WTC11 (cell line): Measurements from ENCODE around the gene WLS. TPM values are rescaled to one million over a fixed set of nuclear protein-coding genes. Genes with fewer than 3 reads are reported as not detected.

Source experiments
- ATAC-seq: fragments of 200-7000 bp; cut with Tn5 transposase; 2 replicates; pipeline ENCODE4 v1.10.0; 2021; ENCODE audit warnings: mild to moderate bottlenecking, moderate library complexity
- CTCF ChIA-PET: fragments of 300-600 bp; sonication (Branson Sonifier 250); formaldehyde crosslinking; loops from one replicate; lab custom pipeline; 2021; ENCODE audit warnings: antibody characterized with exemption; lab: Charles Lee
- POLR2A ChIA-PET: fragments of 350-600 bp; sonication (Branson Sonifier 250); formaldehyde crosslinking; loops from one replicate; lab custom pipeline; 2021; ENCODE audit warnings: antibody characterized with exemption; lab: Charles Lee
- DNase-seq: peaks from one replicate; pipeline ENCODE4 v3.0.0; 2021; ENCODE audit warnings: low spot score
- H3K27ac Mint-ChIP-seq: 2 replicates; pipeline ENCODE4 v1.8.0; 2021; ENCODE audit warnings: mixed read lengths
- H3K27me3 Mint-ChIP-seq: 2 replicates; pipeline ENCODE4 v1.8.0; 2021; ENCODE audit warnings: low read depth, mild to moderate bottlenecking, moderate library complexity, mixed read lengths
- H3K36me3 Mint-ChIP-seq: 2 replicates; pipeline ENCODE4 v1.8.0; 2021; ENCODE audit warnings: mixed read lengths
- H3K4me1 Mint-ChIP-seq: 2 replicates; pipeline ENCODE4 v1.8.0; 2022; ENCODE audit warnings: mixed read lengths
- H3K4me3 Mint-ChIP-seq: 2 replicates; pipeline ENCODE4 v1.8.0; 2021; ENCODE audit warnings: mild to moderate bottlenecking, moderate library complexity, mixed read lengths
- H3K9me3 Mint-ChIP-seq: 2 replicates; pipeline ENCODE4 v1.8.0; 2021; ENCODE audit warnings: mixed read lengths
- ATF2 ChIP-seq: sonication (generic); formaldehyde crosslinking; IDR thresholded peaks from 2 replicates; pipeline ENCODE4 v1.8.1; 2022; ENCODE audit warnings: low read depth, missing genetic modification reagents, borderline replicate concordance
- CBFB ChIP-seq: sonication (generic); formaldehyde crosslinking; IDR thresholded peaks from 2 replicates; pipeline ENCODE4 v1.8.1; 2022; ENCODE audit warnings: mild to moderate bottlenecking, low read depth, missing genetic modification reagents
- ERG ChIP-seq: fragments of 250-450 bp; sonication (Bioruptor Pico); IDR thresholded peaks from 2 replicates; pipeline ENCODE4 v1.8.0; 2021; ENCODE audit warnings: mild to moderate bottlenecking
- GABPB1 ChIP-seq: sonication (generic); formaldehyde crosslinking; IDR thresholded peaks from 2 replicates; pipeline ENCODE4 v1.8.1; 2023; ENCODE audit warnings: mild to moderate bottlenecking, missing genetic modification reagents
- HMGXB4 ChIP-seq: sonication (generic); formaldehyde crosslinking; IDR thresholded peaks from 2 replicates; pipeline ENCODE4 v1.8.1; 2023; ENCODE audit warnings: mild to moderate bottlenecking, moderate library complexity, missing genetic modification reagents
- IRF2 ChIP-seq: sonication (generic); formaldehyde crosslinking; IDR thresholded peaks from 2 replicates; pipeline ENCODE4 v1.8.0; 2022; ENCODE audit warnings: low read depth, missing genetic modification reagents, borderline replicate concordance
- MXD4 ChIP-seq: fragments of 250-450 bp; sonication (Bioruptor Pico); IDR thresholded peaks from 2 replicates; pipeline ENCODE4 v1.8.0; 2021; ENCODE audit warnings: mild to moderate bottlenecking, moderate library complexity, borderline replicate concordance
- NFATC4 ChIP-seq: fragments of 250-450 bp; sonication (Bioruptor Pico); IDR thresholded peaks from 2 replicates; pipeline ENCODE4 v1.9.0; 2021; ENCODE audit warnings: mild to moderate bottlenecking
- NFE2L1 ChIP-seq: sonication (generic); formaldehyde crosslinking; IDR thresholded peaks from 2 replicates; pipeline ENCODE4 v1.8.1; 2023; ENCODE audit warnings: missing genetic modification reagents
- RELA ChIP-seq: sonication (generic); formaldehyde crosslinking; IDR thresholded peaks from 2 replicates; pipeline ENCODE4 v1.8.1; 2022; ENCODE audit warnings: missing genetic modification reagents, mild to moderate bottlenecking, borderline replicate concordance
- SP1 ChIP-seq: sonication (generic); formaldehyde crosslinking; conservative IDR thresholded peaks from 2 replicates; pipeline ENCODE4 v1.8.1; 2022; ENCODE audit warnings: missing genetic modification reagents
- USF2 ChIP-seq: sonication (generic); formaldehyde crosslinking; IDR thresholded peaks from 2 replicates; pipeline ENCODE4 v1.8.1; 2023; ENCODE audit warnings: mild to moderate bottlenecking, missing genetic modification reagents, moderate library complexity
- ZNF671 ChIP-seq: fragments of 250-450 bp; sonication (Bioruptor Pico); IDR thresholded peaks from 2 replicates; pipeline ENCODE4 v1.8.0; 2021; ENCODE audit warnings: mild to moderate bottlenecking
- total RNA-seq: library from RNA; stranded (reverse); gene quantifications from 3 replicates; pipeline ENCODE4 v1.2.3, GENCODE V29; 2021
- TF ChIP-seq, protein P1 (sequence below): sonication (generic); formaldehyde crosslinking; IDR thresholded peaks from 2 replicates; pipeline ENCODE4 v1.8.0; 2022; ENCODE audit warnings: mild to moderate bottlenecking, missing genetic modification reagents
- TF ChIP-seq, protein P2 (sequence below): fragments of 250-450 bp; sonication (Bioruptor Pico); IDR thresholded peaks from 2 replicates; pipeline ENCODE4 v1.9.0; 2021; ENCODE audit warnings: mild to moderate bottlenecking
- TF ChIP-seq, protein P3 (sequence below): fragments of 250-450 bp; sonication (Bioruptor Pico); conservative IDR thresholded peaks from 2 replicates; pipeline ENCODE4 v1.9.0; 2021; ENCODE audit warnings: mild to moderate bottlenecking
- TF ChIP-seq, protein P4 (sequence below): sonication (generic); formaldehyde crosslinking; IDR thresholded peaks from 2 replicates; pipeline ENCODE4 v1.8.0; 2023; ENCODE audit warnings: mild to moderate bottlenecking, missing genetic modification reagents

The WLS gene
- total RNA-seq, 1 experiment from 2014 or later: 4.5 TPM

GRCh38 chr1:68197891-68198290 is 34.4 kb downstream of the WLS start:
- no peak overlapping the region for H3K27ac Mint-ChIP-seq
- POLR2A ChIA-PET: no interaction called here
- no peaks in the 10 kb centered on the region; the same call in 1 of the 2 replicates for H3K27me3 Mint-ChIP-seq
- no peaks in the 10 kb centered on the region for H3K9me3 Mint-ChIP-seq
- DNase-seq (no peak), ATAC-seq (no peak)
- no peaks in the 10 kb centered on the region for H3K36me3 Mint-ChIP-seq
- CTCF ChIA-PET: interaction anchor here (0.8 to 1.0 kb wide), 2 partner anchors 81 to 145 kb away, joined by 4 read pairs; no protein-coding TSS in a partner anchor
- no peak overlapping the region for H3K4me3 Mint-ChIP-seq
- peaks cover 25% of the 10 kb centered on the region for H3K4me1 Mint-ChIP-seq
- TF ChIP-seq IRF2 (CRISPR knock-in tag) (no peak), NFATC4 (CRISPR knock-in tag) (no peak), USF2 (CRISPR knock-in tag) (no peak), SP1 (CRISPR knock-in tag) (no peak), ATF2 (CRISPR knock-in tag) (no peak), NFE2L1 (CRISPR knock-in tag) (no peak), ERG (no peak), ZNF671 (CRISPR knock-in tag) (no peak), HMGXB4 (no peak), MXD4 (CRISPR knock-in tag) (no peak), CBFB (no peak)
- TF ChIP-seq, protein P1, sequence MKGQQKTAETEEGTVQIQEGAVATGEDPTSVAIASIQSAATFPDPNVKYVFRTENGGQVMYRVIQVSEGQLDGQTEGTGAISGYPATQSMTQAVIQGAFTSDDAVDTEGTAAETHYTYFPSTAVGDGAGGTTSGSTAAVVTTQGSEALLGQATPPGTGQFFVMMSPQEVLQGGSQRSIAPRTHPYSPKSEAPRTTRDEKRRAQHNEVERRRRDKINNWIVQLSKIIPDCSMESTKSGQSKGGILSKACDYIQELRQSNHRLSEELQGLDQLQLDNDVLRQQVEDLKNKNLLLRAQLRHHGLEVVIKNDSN (CRISPR knock-in tag): no peak
- TF ChIP-seq, protein P2, sequence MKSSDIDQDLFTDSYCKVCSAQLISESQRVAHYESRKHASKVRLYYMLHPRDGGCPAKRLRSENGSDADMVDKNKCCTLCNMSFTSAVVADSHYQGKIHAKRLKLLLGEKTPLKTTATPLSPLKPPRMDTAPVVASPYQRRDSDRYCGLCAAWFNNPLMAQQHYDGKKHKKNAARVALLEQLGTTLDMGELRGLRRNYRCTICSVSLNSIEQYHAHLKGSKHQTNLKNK (CRISPR knock-in tag): no peak

- TF ChIP-seq, protein P3, sequence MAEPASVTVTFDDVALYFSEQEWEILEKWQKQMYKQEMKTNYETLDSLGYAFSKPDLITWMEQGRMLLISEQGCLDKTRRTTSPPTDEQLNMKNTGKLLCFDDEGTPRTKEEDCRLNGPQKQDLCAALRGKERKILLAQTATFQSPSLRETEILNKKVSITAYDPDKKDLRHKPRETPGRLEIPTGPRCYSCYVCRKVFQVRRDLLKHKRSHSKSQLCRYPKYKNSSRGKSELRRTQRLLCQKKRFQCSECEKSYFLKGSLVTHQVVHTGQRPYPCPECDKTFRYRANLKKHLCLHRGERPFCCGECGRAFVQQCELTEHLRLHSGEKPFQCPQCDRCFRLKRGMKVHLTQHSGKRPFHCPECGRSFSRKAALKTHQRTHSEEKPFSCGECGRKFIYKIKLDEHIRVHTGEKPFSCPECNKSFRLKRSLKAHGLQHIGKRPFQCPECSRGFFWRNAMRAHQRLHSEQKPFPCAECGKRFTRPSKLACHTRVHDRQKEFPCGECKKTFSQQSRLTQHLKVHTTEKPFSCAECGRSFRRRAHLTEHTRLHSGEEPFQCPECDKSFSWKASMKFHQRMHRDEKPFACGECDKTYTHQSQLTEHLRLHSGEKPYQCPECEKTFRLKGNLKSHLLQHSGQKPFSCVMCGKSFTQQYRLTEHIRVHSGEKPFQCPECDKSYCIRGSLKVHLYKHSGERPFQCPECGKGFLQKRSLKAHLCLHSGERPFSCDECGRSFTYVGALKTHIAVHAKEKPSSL: no peak
- TF ChIP-seq, protein P4, sequence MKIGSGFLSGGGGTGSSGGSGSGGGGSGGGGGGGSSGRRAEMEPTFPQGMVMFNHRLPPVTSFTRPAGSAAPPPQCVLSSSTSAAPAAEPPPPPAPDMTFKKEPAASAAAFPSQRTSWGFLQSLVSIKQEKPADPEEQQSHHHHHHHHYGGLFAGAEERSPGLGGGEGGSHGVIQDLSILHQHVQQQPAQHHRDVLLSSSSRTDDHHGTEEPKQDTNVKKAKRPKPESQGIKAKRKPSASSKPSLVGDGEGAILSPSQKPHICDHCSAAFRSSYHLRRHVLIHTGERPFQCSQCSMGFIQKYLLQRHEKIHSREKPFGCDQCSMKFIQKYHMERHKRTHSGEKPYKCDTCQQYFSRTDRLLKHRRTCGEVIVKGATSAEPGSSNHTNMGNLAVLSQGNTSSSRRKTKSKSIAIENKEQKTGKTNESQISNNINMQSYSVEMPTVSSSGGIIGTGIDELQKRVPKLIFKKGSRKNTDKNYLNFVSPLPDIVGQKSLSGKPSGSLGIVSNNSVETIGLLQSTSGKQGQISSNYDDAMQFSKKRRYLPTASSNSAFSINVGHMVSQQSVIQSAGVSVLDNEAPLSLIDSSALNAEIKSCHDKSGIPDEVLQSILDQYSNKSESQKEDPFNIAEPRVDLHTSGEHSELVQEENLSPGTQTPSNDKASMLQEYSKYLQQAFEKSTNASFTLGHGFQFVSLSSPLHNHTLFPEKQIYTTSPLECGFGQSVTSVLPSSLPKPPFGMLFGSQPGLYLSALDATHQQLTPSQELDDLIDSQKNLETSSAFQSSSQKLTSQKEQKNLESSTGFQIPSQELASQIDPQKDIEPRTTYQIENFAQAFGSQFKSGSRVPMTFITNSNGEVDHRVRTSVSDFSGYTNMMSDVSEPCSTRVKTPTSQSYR: no peak
- TF ChIP-seq GABPB1 (CRISPR knock-in tag): no peak
- TF ChIP-seq RELA (CRISPR knock-in tag): no peak
- TF ChIP-seq, all 79 proteins: peak for 0
- ATAC-seq (no peak), DNase-seq (no peak)
- Mint-ChIP-seq H3K4me3 (no peak overlapping the region), H3K9me3 (no peaks in the 10 kb centered on the region), H3K27ac (no peak overlapping the region; the same call in 1 of the 2 replicates), H3K27me3 (no peaks in the 10 kb centered on the region; the same call in 1 of the 2 replicates), H3K4me1 (peaks cover 25% of the 10 kb centered on the region), H3K36me3 (no peaks in the 10 kb centered on the region)
- CTCF ChIA-PET: interaction anchor here (0.8 to 1.0 kb wide), 2 partner anchors 81 to 145 kb away, joined by 4 read pairs; no protein-coding TSS in a partner anchor
- POLR2A ChIA-PET: no interaction called here
Observed at GRCh38 chr1:68197461-68197860, 34.9 kb downstream of the WLS start.
